GM15510 (cell line): ENCODE data around the gene SLX9.

Source experiments
- POLR2A ChIP-seq: IDR thresholded peaks from 3 replicates; pipeline ENCODE4 v1.6.1; 2011; ENCODE audit warnings: borderline replicate concordance; ENCODE audit not compliant: insufficient read length; ENCODE audit errors: extremely low read depth

Gene SLX9

DNA sequence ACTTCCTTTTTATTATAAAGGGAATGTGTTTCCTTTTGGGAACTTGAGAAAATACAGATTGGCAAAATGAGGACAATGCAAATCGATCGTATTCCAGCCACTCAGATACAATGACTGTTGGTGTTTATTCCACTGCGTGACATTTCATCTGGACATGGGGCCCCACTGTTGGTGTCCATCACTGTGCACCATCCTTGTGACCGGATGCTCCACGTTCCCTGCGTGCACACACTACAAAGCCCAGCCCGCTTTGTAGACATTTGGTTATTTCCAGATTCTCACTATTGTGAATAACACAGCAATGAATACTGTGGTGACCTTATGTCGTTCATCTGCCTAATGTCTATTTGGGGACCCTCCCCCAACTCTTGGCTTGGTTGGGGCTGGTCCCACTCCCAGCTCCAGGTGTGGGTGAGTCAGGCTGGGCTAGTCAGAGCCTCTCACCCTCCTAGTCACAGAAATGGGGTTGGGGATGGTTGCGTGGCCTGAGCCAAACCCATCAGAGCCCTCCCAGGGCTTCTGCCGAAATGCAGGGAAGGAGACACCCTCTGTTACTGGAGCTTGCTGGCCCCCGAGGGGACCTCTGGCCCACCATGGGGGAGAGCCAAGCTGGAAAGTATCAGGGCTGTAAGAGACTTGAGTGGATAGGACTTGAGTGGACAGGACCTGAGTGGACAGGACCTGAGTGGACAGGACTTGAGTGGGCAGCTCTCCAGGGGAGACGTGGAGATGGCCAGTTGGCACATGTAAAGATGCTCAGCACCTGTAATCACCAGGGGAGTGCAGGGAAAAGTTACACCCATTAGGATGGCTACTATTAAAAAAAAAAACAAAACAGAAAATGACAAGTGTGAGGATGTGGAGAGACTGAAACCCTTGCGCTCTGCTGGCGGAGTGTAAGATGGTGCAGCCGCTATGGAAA lies 77.5 kb downstream of the SLX9 start:
- no peak for TF ChIP-seq POLR2A

GRCh38 chr21:45018131-45019075 lies 78.6 kb downstream of the SLX9 start:
- no peak for TF ChIP-seq POLR2A

DNA sequence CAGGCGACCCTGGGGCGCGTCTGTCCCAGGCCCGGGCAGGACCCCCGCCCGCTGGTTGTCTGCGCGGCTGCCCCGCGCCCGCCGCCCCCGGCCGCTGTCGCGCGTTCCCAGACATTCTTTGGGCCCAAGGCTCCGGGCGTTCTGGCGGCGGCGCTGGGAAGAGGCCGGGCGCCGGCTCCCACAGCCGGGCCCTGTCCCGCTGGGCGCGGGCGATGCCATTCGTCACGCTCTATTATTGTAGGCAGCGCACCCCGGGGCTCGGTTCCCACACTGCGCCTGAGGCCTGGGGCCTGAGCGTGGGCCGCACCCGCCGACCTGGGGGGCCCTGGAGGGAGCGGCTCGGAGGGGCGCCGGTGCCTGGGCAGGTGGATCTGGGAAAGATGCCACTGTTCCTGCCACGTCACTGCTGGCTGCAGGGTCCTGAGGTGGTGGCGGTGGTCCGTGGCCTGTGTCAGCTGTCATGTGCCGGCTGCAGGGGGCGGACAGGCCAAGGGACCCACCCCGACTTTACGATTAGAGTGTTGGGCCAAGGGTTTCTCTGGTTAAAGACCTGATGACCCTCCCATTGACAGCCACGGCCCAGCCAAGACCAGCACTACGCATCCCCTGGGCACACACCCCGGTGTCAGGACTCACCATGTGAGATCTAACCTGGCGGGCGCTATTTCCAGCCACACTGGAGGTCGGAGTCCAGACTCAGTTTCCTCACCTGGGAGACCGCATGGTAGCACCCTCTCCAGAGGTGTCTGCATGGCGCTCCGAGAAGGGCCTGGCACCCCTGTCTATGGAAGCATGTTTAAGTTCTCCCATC lies 79.5 kb downstream of the SLX9 start:
- TF ChIP-seq POLR2A, result no peak

DNA sequence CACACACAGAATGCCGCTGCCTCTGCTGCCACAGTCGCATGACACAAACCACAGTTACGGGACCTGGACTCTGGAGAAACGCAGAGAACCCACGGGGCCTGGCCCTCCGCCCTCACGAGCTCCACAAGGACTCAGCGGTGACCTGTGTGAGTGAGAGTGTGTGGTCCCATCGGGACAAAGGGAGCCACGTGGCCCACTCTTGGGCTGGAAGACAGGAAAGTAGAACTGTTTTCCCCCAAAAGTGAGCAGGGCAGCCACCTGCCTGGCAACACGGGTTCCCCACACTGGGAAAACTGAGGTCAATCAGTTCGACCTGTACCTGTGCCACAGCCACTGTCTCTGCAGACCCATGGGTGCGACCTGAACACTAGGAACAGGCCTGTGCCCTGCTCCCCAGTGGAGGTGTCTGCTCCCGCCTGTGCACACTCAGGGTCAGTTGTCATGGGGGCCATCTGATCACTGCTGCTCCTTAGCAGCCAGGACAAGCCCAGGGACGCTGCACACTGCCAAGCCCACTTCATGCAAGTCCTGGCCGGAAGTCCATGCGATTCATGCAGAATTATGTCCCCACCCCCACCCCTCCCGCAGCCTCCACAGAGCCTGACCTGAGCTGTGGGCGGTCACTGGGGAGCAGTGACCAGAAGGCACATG lies 80.2 kb downstream of the SLX9 start:
- no peak for TF ChIP-seq POLR2A

GRCh38 chr21:45020629-45021427 lies 81.0 kb downstream of the SLX9 start:
- TF ChIP-seq POLR2A, result no peak

GRCh38 chr21:45021428-45022347 lies 81.9 kb downstream of the SLX9 start:
- TF ChIP-seq POLR2A, result no peak

- TF ChIP-seq POLR2A, result no peak
Measured at GRCh38 chr21:45022348-45022675, 82.5 kb downstream of the SLX9 start.

GRCh38 chr21:45022736-45023135 lies 82.9 kb downstream of the SLX9 start:
- no peak for TF ChIP-seq POLR2A

- no peak for TF ChIP-seq POLR2A
Measured at GRCh38 chr21:45026066-45026745, 86.4 kb downstream of the SLX9 start.
